Measurements from ENCODE around the gene DMD.
"Not testable (repeated sequence)": the region's sequence is repeated elsewhere in the genome, so short reads cannot be mapped to it uniquely, and the experiment has no call there.

The DMD gene

DNA sequence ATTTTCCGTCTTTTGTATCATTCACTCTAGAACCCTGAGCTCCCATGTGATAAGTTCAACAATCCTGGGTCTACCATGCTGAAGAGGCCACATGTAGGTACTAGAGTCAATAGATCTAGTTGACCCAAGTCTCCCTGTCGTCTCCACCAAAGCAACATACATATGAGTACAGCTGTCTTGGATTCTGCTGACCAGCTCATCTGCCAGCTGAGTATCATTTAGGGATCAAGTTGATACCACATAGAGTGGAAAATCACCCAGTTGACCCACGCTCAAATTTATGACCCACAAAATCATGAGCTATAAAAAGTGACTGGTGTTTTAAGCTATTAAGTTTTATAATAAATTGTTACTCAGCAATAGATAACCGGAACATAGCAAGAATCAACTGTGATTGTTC lies 61.8 kb downstream of the DMD start:
- DNase-seq (ENCODE audit: low spot score) = no peak

DNA sequence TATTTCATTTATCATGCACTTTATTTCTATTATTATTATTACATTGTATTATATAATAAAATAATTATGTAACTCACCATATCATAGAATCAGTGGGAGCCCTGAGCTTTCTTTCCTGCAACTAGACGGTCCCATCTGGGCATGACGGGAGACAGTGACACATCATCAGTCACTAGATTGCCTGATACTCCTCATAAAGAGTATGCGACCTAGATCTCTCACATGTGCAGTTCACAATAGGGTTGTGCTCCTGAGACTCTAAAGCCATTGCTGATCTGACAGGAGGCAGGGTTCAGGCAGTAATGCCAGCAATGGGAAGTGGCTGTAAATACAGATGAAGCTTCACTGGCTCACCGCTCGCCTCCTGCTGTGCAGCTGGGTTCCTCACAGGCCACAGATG lies 62.3 kb downstream of the DMD start:
- DNase-seq (ENCODE audit: low spot score) = no peak

DNA sequence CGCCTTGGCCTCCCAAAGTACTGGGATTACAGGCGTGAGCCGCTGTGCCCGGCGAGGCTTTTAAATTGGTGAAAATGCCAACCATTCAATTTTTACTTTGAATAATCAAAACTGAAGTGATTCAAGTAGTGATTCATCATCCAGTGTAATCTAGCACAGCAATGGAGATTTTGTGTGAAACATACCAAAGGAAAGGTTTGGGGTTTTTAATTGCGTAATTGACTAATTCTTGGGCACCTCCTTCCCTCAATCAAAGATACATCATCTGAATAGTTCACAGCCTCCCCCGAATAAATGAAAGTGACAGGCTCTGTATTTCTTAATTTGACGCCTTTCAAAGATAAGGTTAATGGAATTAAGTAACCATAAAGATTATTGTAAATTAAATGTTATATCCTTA lies 69.0 kb downstream of the DMD start:
- DNase-seq (ENCODE audit: low spot score) = no peak

DNA sequence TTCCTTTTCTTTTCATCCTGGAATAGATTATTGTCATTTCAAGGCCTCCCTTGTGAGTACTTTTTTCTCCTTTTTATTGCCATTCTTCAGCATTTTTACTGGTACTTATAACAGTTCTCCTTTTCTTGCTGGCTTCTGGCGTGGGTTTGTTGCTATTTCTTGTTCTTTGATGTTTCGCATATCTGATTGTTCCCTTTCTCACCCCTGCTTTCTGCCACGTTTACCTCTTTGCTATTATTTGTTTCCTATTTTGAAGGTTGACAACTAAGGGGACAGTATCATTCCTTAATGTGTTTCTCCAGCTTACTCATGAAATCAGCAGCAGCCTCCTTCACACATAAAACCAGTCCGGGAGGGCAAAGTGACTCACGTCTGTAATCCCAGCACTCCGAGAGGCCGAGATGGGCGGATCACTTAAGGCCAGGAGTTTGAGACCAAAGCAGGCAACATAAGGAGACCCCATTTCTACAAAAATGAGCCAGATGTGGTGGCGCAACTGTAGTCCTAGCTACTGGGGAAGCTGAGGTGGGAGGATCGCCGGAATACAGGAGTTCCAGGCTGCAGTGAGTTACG lies 72.6 kb downstream of the DMD start:
- DNase-seq (ENCODE audit: low spot score) = no peak

DNA sequence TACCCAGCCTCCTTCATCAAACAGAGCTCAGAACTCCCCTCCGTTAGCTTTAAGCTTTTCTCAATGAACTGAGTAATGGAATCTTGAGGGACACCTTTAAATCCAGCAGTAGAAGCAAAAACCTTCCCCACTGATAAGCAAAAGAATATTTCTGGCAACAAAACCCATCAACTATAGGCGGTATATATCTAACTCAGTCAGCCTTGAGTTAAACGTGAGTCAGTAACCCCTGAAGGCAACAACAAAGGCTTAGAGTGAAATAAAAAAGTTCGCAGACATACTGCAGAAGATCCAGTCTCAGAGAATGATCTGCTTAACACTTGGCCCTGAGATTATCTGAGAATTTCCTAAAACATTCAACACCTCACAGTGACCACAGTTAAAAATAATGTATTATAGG lies 77.2 kb downstream of the DMD start:
- DNase-seq (ENCODE audit: low spot score) = no peak

DNA sequence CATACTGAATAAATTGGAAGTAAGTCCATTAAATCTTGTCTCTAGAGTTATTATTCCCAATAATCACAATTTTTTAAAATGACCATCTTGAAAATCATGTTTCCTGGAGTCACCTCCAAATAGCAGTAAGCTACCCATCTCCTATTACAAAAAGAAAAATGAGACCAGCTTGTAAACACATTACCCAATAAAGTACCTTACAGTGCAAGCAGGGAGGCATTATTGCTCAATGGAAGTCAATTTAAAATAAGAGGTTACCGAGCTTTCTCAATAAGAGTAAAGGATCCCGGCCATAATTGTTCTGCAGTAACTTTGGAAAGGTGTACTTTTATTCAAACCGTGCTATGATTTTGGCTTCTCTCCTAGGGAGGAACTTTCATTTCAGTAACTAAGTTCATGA lies 78.0 kb downstream of the DMD start:
- DNase-seq (ENCODE audit: low spot score) = no peak

DNA sequence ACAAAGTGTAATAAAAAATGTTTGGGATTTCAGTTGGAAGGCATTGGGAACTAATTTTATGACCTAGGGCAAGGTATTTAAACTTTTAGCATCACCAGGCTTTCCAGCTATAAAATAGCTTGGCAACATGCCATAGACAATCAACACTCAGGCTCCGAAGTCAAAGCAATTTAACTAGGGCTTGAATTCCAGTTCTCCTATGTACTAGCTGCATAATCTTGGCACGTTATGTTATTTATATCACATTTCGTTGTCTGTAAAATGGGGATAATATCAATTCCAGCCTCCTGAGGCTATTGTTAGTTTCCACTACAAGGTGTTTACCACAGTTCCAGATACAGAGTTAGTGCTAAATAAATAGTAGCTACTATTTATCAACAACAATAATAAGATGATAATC lies 78.8 kb downstream of the DMD start:
- DNase-seq (ENCODE audit: low spot score) = no peak

DNA sequence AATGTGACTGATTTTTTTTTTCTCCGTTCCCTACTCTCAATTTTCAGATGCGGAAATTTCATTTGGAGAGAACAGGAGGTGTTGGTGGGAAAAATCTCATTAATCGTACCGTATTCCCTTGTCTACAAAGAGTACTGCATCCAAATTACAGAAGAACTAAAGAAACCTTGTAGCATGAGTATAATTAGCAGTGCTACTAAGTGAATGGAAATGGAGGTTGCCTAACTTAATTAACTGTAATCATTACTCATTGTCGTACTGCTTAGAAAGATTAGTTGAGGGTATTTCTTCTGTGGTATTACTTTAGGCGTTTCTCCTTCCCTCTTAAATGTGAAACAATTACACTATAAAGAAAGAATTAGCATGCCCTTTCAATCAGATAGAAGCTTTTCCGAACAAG lies 81.7 kb downstream of the DMD start:
- no peak for DNase-seq (ENCODE audit: low spot score)

DNA sequence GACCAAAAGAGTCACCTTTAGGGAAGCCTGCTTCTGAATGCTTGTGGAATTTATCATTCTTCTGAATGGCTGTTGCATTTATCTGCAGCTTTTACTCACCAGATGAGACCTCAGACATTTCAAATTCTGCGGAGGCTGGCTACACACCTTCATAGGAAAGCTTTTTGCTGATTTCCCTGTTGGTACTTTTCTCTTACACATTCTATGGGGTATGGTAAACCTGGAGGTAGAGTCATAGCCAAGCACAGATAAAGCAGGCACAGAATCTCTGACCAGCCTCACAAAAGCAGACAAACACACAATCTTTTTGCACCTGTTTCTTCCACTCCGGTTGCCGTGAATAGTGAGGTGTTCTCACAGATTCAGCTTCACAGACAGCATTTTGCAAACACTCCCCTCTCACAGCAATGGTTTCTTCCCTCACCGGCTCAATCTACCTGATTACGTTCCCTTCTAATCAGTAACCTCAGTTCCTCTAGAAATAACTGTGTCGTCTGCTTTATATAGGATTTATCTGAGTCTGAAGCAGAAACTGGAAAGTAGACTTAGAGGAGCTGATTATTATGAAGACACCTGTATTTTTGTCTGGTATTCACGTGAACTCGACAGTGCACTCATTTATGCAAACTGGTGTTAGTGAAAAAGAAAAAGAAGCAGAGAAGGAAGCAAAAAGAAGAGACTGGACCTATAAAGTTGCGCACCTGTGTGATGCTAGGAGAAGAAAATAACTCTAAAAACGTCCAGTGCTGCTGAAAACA lies 83.1 kb downstream of the DMD start:
- no peak for DNase-seq (ENCODE audit: low spot score)

DNA sequence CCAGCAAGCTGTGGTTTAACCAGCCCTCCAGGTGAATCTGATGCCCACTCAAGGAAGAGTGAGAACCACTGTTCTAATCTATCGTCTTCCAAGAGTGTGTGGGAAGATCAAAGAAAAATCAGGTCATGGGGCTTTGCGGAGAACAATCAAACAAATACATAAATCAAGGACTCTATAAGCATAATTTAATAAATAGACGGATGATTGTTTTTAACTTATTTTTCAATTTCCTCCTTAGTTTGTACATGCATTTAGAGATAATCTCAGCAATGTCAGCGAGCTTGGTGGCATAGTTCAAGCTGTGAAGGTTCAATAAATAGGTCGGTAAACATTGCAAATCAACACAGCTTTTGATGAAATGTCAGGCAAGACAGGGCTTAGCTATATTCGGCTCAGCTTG lies 84.9 kb downstream of the DMD start:
- DNase-seq (ENCODE audit: low spot score) = no peak

DNA sequence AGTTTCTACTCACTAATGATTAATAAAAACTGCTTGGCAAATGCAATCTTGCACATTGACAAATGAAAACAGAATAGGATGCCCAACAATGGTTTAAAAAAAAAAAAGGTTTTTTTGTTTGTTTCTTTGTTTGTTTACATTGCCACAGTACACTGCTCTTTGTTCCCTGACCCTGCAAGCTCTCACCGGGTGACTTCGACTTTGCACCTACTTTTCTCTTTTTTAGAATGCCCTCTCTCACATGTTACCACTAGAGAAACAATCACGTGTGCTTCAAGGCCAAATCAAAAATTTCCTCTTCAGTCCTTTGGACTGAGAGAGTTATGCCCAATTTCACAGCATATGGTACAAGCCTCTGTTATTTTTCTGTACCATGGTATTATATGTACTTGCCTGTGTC lies 101.5 kb downstream of the DMD start:
- DNase-seq (ENCODE audit: low spot score) = no peak

DNA sequence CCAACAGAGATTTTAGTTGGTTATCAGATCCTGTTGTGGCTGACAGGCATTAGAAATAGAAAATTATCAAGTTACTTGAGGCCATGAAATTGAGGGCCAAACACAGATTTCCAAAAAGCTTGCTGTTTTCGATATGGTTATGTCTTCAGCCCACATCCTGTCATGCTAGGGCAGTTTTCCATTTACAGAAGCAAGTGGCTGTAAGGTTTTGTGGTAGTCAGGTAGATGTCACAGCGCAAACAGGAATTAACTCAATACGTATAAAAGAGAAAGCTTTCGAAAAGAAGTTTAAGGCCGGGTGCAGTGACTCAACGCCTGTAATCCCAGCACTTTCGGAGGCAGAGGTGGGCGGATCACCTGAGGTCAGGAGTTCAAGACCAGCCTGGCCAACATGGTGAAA lies 104.6 kb downstream of the DMD start:
- no peak for DNase-seq (ENCODE audit: low spot score)

DNA sequence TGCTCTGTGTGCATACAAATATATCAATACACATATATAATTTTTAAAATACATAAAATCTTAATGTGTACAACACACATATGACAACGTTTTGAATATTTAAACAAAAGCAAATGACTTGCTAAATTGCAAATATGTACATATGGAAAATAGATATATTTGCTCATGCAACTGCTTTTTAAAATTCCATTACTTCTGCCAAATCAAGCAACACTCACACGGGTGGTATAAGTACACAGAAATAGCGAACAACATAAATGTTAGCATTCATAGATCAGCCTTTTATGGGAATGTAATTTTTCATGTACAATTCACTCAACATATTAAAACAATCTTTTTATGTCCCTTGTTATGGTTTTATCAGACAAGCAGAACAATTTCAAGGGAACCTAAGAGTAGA lies 116.3 kb downstream of the DMD start:
- DNase-seq (ENCODE audit: low spot score) = no peak

DNA sequence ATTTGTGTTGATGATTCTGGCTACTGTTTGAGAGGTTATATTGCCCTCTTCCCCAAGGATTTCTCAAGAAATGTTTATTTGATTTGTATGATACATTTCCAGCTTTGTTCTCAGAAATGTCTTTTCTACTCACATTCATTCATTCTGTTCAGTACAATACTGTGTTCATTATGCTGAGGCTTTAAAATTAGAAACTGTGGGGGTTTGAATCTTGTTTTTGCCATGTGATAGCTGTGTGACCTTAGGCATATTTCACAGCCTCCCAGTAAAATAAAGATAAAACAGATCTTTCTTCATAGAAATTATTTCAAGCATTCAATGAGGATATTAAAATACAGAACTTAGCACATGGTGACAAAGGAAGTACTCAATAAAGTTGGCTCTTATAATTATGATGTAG lies 123.9 kb downstream of the DMD start:
- no peak for DNase-seq (ENCODE audit: low spot score)

DNA sequence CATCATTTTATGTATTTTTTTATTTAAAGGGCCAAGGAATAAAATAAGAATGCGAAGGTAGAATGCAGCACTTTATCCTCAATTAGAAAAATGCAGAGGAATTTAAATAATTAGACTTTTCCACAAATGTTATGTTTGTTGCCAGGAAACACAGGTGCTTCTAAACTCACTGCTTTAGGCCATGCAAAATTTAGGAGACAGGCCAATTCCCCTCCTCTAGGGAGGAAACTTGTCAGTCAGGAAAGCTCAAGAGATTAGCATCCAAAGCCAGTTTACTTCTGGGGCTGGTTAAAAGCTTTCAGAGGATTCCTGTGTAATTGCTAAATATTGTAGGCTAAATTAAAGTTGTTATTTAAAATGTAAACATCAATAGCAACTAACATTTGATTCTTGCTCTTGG lies 124.5 kb downstream of the DMD start:
- no peak for DNase-seq (ENCODE audit: low spot score)

DNA sequence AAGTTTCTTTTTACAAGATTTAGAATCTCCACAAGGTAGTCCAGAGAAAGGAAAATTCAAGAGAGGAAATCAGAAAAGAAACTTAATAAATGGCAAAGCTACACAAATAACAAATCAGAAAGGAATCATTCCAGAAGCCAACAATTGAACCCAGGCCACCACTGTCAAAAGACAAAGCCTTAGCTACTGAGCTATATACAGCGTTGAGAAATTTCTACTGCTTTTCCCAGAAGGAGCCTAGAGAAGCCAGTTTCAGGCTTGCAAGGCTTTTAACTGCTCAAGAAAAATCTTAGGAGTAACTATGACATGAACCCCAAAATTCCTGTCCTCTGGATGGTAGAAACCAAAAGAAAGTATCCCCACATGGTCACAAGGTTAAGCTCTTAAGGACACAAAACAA lies 129.0 kb downstream of the DMD start:
- DNase-seq (ENCODE audit: low spot score) = no peak

DNA sequence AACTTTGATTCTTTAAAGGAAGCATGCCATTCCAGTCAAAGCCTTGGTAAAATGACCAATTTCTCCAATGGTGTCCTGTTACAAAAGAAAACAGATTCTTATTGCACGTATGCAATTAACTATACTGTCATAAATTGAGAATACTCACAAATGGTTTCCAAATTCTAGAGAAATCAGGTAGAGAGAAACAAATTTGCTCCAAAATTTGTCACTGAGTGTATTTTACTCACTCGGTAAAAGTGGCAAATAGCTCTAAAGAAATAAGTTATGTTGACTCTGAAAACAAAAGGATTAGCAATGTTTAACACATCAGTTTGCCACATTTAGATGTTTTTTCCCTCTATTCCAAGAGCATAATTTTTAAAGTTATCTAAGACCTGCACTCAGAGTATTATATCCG lies 133.1 kb downstream of the DMD start:
- no peak for DNase-seq (ENCODE audit: low spot score)

DNA sequence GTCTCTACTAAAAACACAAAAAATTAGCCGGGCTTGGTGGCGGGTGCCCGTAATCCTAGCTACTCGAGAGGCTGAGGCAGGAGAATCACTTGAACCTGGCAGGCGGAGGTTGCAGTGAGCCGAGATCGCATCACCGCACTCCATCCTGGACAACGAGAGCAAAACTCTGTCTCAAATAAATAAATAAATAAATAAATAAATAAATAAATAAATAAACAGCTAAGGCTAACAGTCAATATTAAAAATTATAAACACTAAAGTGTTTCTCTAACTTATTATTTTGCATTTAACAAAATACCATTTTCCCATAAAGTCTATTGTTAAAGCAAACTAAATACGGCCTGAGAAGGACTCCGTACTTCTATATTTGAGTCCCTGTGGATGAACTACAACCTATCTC lies 137.7 kb downstream of the DMD start:
- DNase-seq (ENCODE audit: low spot score) = not testable (repeated sequence)

DNA sequence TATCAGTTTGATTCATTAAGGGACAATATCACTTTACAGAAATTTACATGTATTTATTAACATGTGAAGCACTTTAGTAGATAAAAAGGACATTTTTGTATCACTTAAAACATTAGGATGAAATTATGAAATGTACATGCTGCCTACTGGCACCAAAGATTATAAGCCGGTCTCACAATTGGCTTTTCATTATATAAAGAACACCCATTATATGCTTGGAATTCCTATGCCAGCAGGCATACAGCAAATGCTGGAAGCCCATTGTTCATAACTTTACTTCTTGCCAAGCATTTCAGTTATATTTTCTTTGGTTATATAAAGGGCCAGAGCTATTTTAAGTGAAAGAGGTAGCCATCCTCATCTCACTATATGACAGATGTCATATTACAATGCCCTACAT lies 145.9 kb downstream of the DMD start:
- DNase-seq (ENCODE audit: low spot score) = no peak

DNA sequence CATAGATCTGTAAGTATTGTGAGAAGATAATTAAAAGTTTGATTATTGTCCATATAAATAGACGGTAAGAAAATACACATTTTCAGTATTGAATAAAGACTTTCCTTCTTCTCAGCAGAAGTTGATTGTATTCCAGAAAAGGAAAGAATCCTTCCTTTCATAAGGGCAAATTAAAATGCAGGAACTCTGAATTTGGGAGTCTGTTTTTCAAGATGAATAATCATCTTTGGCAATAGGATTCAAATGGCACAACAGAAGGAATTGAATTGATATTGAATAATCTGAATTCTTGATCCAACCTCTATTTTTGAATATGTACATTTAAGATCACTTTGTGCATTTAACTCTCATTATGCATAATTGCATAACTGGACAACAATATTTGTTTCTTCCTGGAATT lies 149.3 kb downstream of the DMD start:
- DNase-seq (ENCODE audit: low spot score) = no peak

DNA sequence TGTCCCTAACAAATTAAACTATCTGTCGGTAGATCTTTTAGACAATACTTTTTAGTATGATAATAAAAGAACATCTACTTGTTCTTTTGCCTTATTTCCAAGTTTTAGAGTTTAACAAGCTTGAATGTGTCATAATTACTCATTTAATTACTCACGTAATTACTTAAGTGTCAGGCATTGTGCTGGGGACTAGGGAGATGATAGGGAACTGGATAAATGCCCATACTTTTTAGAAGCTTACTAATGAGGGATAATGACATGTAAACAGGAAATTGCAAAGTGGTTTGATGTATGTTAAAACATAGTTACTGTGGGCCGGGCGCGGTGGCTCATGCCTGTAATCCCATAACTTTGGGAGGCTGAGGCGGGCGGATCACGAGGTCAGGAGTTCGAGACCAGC lies 158.3 kb downstream of the DMD start:
- no peak for DNase-seq (ENCODE audit: low spot score)

DNA sequence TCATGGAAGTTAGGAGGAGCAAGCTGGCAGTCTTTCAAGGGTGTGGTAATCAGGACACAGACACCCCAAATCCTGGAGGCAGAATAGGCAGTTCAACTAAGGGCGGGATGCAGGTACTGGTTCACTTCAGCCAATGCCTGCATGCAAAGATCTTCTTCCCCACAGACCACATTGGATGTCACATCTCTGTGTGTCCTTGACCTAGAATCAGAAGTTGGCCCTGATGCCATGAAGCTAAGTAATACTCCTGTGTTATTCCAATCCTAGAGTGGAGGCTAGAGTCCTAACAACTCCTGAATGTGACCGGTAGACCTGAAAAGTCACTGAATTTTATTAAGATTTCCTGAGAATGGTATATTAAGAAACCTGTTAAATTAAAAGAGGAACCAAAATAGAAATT lies 165.5 kb downstream of the DMD start:
- DNase-seq (ENCODE audit: low spot score) = no peak

DNA sequence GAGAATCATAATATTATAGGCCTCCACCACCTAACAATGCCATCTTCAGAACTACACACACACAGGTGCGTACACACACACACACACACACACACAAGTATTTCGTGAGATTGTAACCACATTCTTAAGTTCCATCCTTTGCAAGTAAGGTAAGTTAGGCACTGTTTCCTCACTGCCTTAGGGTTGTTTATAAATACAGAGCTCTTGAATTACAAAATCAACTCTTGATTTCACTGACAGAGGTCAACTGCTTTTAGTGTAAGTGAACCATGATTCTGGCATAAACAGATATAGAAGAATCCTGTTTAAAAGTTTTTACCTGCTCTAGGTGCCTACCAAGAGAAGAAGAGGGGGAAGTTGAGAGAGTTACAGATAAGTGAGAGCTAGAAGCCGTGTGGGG lies 166.1 kb downstream of the DMD start:
- DNase-seq (ENCODE audit: low spot score) = no peak

DNA sequence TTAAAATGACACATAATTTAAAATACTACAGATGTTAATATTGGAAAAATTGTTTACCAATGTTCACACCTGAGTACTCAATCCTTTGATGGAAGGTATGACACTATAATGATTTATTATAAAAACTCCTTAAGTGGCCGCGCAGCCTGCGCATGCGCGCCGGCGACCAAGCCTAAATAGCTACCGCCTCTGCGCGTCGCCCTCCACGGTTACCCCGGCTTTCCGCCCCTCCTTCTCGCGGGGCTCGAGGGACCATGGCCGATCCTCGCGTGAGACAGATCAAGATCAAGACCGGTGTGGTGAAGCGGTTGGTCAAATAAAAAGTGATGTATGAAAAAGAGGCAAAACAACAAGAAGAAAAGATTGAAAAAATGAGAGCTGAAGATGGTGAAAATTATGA lies 170.2 kb downstream of the DMD start:
- DNase-seq (ENCODE audit: low spot score) = no peak

All from LoVo (cell line).